ENCODE results near the gene ZMIZ1. TPM values are rescaled to one million over a fixed set of nuclear protein-coding genes. Genes with fewer than 3 reads are reported as not detected.

The ZMIZ1 gene
- total RNA-seq, 1 donor from 2014 or later, result 48.8 TPM

DNA sequence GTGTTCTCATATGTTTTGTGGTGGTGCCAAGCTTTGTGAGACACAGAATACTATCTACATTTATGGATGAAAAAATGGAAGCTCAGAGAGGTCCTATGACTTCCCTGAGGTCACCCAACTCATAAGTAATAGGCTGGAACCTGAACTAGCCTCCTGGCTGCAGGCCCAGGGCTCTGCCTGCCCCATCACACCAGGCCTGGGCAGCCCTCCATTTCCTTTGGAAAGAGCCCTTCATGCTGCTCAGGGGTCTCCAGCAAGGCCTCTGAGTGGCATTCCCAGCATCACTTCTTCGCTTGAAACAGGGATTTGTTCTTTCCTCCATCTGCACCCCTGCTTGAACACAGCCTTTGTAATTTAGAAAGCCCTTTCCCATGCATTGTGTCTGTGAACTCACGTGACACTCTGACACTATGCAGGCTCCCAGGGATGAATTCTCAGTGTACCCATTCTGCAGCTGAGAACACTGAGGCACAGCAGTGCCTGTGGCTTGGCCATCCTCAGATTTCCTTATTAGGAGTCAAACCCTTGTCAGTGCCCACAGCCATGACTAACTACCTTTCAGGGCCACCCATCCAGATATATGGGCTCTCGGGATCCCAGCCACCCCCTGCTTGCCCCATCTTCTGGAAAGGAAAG lies 150.7 kb downstream of the ZMIZ1 start:
- peak; percentile 13 for DNase-seq (ENCODE audit: missing footprints)
- intact Hi-C loops (cut with DNase I), result no loop called here
- no peak for ATAC-seq

- peak; percentile 48 for DNase-seq (ENCODE audit: missing footprints)
- intact Hi-C loops (cut with DNase I), result no loop called here
- no peak for ATAC-seq
These were observed 151.5 kb downstream of the ZMIZ1 start for GRCh38 chr10:79220307-79220706.

DNA sequence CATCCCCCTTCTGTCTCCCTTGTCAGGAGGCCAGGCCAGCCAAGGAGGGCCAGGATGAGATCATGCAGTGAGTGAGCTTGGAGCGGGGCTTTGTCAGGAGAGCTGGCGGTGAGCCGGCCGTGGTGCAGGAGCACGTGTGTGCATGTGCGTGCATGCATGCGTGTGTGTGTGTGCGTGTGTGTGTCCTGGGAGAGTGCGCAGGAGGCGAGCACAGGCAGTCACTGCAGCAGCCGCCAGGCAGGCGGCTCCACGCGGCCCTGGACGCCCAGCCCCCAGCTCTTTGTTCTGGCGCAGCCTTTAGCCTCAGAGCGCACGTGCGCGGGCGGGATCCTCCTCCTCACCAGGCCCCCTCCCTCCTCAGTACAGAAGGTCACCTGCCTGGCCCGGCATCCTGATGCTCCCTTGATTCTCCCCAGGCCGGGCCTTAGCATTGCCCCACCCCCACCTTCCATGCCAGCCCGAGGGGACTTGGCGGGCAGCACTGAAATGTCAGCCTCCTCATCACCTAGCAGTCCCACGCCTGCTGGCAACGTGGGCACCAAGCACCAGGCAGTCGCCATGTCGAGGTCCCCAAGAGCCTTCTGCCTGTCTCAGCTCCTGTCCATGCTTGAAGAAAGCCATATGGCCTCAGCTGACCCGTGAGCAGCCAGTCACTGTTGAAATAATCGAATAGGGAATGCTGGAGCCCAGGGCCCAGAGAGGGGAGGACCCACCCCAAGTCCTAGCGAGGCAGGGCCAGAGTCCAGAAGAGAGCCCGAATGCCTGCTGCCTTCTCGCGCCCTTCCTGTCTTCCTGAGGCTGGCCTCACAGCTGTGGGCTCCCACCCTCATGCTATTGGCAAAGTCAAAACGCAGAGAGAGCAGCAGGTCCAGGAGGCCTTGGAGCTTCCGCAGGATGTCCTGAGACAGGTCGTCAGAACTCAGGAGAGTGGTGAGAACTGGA lies 152.6 kb downstream of the ZMIZ1 start:
- ATAC-seq (peak; percentile 73), DNase-seq (ENCODE audit: missing footprints) (peak; percentile 91)
- intact Hi-C loops (cut with DNase I), result loop anchor here (2.0 kb wide), 1 partner anchor 53 kb away; no protein-coding TSS in a partner anchor

- peak; percentile 14 for ATAC-seq
- intact Hi-C loops (cut with DNase I), result loop anchor here (2.0 kb wide), 1 partner anchor 53 kb away; no protein-coding TSS in a partner anchor
- peak; percentile 56 for DNase-seq (ENCODE audit: missing footprints)
These were observed 153.4 kb downstream of the ZMIZ1 start for GRCh38 chr10:79222186-79222585.

DNA sequence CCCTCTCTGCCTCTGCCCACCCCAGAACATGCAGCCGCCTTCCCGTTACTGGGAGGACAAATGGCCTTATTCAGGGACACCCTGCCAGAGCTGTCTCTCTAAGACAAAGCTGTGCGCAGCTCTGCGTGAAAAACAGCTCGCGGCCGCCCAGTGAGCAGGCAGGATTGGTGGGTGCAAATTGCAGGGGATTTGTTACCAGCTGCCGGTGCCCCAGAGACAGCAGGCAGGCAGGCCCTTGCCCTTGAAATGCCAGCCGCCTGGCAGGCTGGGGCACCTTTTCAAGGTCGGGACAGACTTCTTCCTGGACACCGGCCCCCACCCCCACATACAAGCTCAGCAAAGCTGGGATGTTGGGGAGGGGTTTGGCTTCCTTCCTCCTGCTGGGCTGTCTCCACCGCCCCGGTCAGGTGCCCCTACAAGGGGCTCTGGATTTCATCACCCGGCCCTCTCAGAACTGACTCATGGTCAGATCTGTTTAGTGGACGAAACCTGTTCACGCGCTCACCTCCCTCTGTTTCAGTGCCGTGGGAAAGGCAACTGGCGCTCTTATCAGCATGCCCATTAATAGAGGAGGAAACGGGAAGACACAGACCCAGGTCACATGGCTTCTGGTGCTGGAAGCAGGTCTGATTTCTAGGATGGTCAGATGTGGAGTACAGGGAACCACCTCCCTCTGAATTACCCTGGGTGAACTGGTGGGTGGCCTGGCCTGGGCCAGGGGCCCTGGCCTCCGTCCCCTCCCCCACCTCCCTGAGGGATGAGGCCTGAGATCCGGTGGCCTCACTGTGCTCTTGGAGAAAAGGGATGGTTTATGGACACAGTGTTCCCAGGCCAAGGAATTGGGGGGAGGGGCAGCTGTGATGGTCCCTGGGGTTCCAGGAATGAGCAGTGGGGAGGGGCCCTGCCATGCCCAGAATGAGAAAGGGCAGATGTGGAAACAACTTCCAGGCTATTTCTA lies 154.6 kb downstream of the ZMIZ1 start:
- intact Hi-C loops (cut with DNase I), result loop anchor here (1.0 to 2.0 kb wide), 2 partner anchors 23 to 51 kb away; no protein-coding TSS in a partner anchor
- ATAC-seq, result peak; percentile 69
- DNase-seq (ENCODE audit: missing footprints), result peak; percentile 81

- DNase-seq (ENCODE audit: missing footprints), result peak; percentile 48
- no peak for ATAC-seq
- intact Hi-C loops (cut with DNase I), result no loop called here
These were observed 155.6 kb downstream of the ZMIZ1 start for GRCh38 chr10:79224263-79224949.

- no peak for DNase-seq (ENCODE audit: missing footprints)
- intact Hi-C loops (cut with DNase I), result no loop called here
- ATAC-seq, result no peak
These were observed 156.2 kb downstream of the ZMIZ1 start for GRCh38 chr10:79224992-79225391.

GRCh38 chr10:79226391-79227245 lies 157.9 kb downstream of the ZMIZ1 start:
- ATAC-seq (no peak), DNase-seq (ENCODE audit: missing footprints) (no peak)
- intact Hi-C loops (cut with DNase I), result no loop called here

GRCh38 chr10:79229071-79229541 lies 160.3 kb downstream of the ZMIZ1 start:
- no peak for DNase-seq (ENCODE audit: missing footprints)
- intact Hi-C loops (cut with DNase I), result no loop called here
- ATAC-seq, result no peak

GRCh38 chr10:79229830-79230327 lies 161.1 kb downstream of the ZMIZ1 start:
- DNase-seq (ENCODE audit: missing footprints), result no peak
- intact Hi-C loops (cut with DNase I), result no loop called here
- ATAC-seq, result no peak

DNA sequence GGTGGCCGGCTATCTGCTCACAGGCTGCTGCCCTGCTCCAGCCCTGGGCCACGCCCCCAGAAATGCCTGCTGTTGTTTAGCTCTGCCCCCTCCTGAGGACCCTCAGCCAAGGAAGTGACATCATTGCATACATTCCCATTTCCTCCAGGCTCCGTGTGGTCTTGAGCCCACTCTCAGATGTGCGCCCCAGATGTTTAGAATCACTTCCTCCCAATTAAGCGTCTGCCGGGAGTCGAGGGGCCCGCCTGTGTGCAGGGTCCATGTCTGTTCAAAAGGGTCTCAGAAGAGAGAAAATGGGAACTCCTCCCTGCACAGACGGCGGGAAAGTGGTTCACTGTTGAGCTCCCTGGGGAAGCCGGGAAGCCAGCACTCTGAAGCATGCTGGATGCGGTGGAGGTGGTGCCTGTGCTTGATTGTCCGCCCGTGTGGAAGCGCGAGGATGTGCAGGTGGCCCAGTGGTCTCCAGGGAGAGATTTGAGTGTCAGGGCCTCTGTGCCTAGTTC lies 161.6 kb downstream of the ZMIZ1 start:
- DNase-seq (ENCODE audit: missing footprints) (no peak), ATAC-seq (peak; percentile 12)
- intact Hi-C loops (cut with DNase I), result no loop called here

- no peak for DNase-seq (ENCODE audit: missing footprints)
- intact Hi-C loops (cut with DNase I), result no loop called here
- ATAC-seq, result no peak
These were observed 162.1 kb downstream of the ZMIZ1 start for GRCh38 chr10:79230850-79231249.

GRCh38 chr10:79231908-79232307 lies 163.1 kb downstream of the ZMIZ1 start:
- intact Hi-C loops (cut with DNase I), result no loop called here
- ATAC-seq, result no peak
- DNase-seq (ENCODE audit: missing footprints), result no peak

- ATAC-seq (no peak), DNase-seq (ENCODE audit: missing footprints) (no peak)
- intact Hi-C loops (cut with DNase I), result no loop called here
These were observed 164.1 kb downstream of the ZMIZ1 start for GRCh38 chr10:79232864-79233263.

- intact Hi-C loops (cut with DNase I), result no loop called here
- DNase-seq (ENCODE audit: missing footprints), result no peak
- no peak for ATAC-seq
These were observed 165.9 kb downstream of the ZMIZ1 start for GRCh38 chr10:79234391-79235315.
